ENCODE results near the gene CAMK2D.
A peak's percentile ranks its signal among the peaks of the same experiment; 100 is the strongest.

The CAMK2D gene

GRCh38 chr4:113584407-113585150 is 177.0 kb downstream of the CAMK2D start:
- ATAC-seq, result peak; percentile 96
- TF ChIP-seq ZNF8 (CRISPR knock-in tag; IDR thresholded peaks at IDR 0.05) (no peak), ISL1 (CRISPR knock-in tag; IDR thresholded peaks at IDR 0.05) (0 out of 2 replicates have a peak, but pooled peaks have one; percentile 29)

GRCh38 chr4:113582737-113583136 is 178.8 kb downstream of the CAMK2D start:
- no peak for TF ChIP-seq ISL1 (CRISPR knock-in tag; IDR thresholded peaks at IDR 0.05)
- TF ChIP-seq CSDC2 (CRISPR knock-in tag; IDR thresholded peaks at IDR 0.05), result no peak
- no peak for TF ChIP-seq TSHZ2 (CRISPR knock-in tag; IDR thresholded peaks at IDR 0.05)
- TF ChIP-seq SNAI2 (CRISPR knock-in tag; IDR thresholded peaks at IDR 0.05), result no peak
- no peak for TF ChIP-seq PPARA (CRISPR knock-in tag; IDR thresholded peaks at IDR 0.05; ENCODE audit: borderline replicate concordance)
- no peak for TF ChIP-seq ZNF565 (CRISPR knock-in tag; conservative IDR thresholded peaks at IDR 0.05; ENCODE audit: low read depth)
- TF ChIP-seq ZFP30 (CRISPR knock-in tag; IDR thresholded peaks at IDR 0.05), result no peak
- no peak for TF ChIP-seq ZNF8 (CRISPR knock-in tag; IDR thresholded peaks at IDR 0.05)
- TF ChIP-seq ZFP3 (CRISPR knock-in tag; IDR thresholded peaks at IDR 0.05), result no peak
- TF ChIP-seq ESRRG (CRISPR knock-in tag; IDR thresholded peaks at IDR 0.05), result no peak
- no peak for TF ChIP-seq CSRNP3 (CRISPR knock-in tag; IDR thresholded peaks at IDR 0.05)
- no peak for TF ChIP-seq PATZ1 (CRISPR knock-in tag; IDR thresholded peaks at IDR 0.05; ENCODE audit: borderline replicate concordance)
- no peak for TF ChIP-seq ZNF70 (CRISPR knock-in tag; IDR thresholded peaks at IDR 0.05)
- no peak for TF ChIP-seq CREB5 (CRISPR knock-in tag; IDR thresholded peaks at IDR 0.05; ENCODE audit: low read depth)
- TF ChIP-seq TCF4 (CRISPR knock-in tag; IDR thresholded peaks at IDR 0.05; ENCODE audit: borderline replicate concordance), result no peak
- ATAC-seq, result no peak

- no peak for ATAC-seq
Observed at GRCh38 chr4:113579360-113579759, 182.2 kb downstream of the CAMK2D start.

GRCh38 chr4:113576947-113577678 is 184.4 kb downstream of the CAMK2D start:
- no peak for ATAC-seq
- TF ChIP-seq CSDC2 (CRISPR knock-in tag; IDR thresholded peaks at IDR 0.05), result no peak
- TF ChIP-seq ZC3H10 (CRISPR knock-in tag; IDR thresholded peaks at IDR 0.05), result no peak
- TF ChIP-seq OSR1 (CRISPR knock-in tag; IDR thresholded peaks at IDR 0.05), result no peak
- no peak for TF ChIP-seq ZNF70 (CRISPR knock-in tag; IDR thresholded peaks at IDR 0.05)
- TF ChIP-seq GLIS3 (CRISPR knock-in tag; IDR thresholded peaks at IDR 0.05), result no peak
- no peak for TF ChIP-seq TOX (CRISPR knock-in tag; IDR thresholded peaks at IDR 0.05; ENCODE audit: borderline replicate concordance)
- TF ChIP-seq ZNF8 (CRISPR knock-in tag; IDR thresholded peaks at IDR 0.05), result no peak
- TF ChIP-seq PATZ1 (CRISPR knock-in tag; IDR thresholded peaks at IDR 0.05; ENCODE audit: borderline replicate concordance), result no peak
- no peak for TF ChIP-seq SNAI2 (CRISPR knock-in tag; IDR thresholded peaks at IDR 0.05)
- no peak for TF ChIP-seq PPARA (CRISPR knock-in tag; IDR thresholded peaks at IDR 0.05; ENCODE audit: borderline replicate concordance)
- no peak for TF ChIP-seq CSRNP3 (CRISPR knock-in tag; IDR thresholded peaks at IDR 0.05)
- no peak for TF ChIP-seq ARNTL (CRISPR knock-in tag; IDR thresholded peaks at IDR 0.05; ENCODE audit: borderline replicate concordance, low read depth)
- TF ChIP-seq BACH2 (CRISPR knock-in tag; IDR thresholded peaks at IDR 0.05; ENCODE audit: borderline replicate concordance), result no peak
- TF ChIP-seq POU6F1 (CRISPR knock-in tag; IDR thresholded peaks at IDR 0.05; ENCODE audit: borderline replicate concordance, low read depth), result no peak

More at GRCh38 chr4:113579360-113579759, 182.2 kb downstream of the CAMK2D start:
- TF ChIP-seq BACH2 (CRISPR knock-in tag; IDR thresholded peaks at IDR 0.05; ENCODE audit: borderline replicate concordance), result no peak
